HG03108 (cell line): ENCODE results near the gene SEMA3C.

ENCODE experiments used
- ATAC-seq: cut with Tn5 transposase; IDR thresholded peaks from one replicate; pipeline ENCODE4 v1.9.1; 2021; ENCODE audit warnings: moderate library complexity; ENCODE audit not compliant: unreplicated experiment

Gene SEMA3C

DNA sequence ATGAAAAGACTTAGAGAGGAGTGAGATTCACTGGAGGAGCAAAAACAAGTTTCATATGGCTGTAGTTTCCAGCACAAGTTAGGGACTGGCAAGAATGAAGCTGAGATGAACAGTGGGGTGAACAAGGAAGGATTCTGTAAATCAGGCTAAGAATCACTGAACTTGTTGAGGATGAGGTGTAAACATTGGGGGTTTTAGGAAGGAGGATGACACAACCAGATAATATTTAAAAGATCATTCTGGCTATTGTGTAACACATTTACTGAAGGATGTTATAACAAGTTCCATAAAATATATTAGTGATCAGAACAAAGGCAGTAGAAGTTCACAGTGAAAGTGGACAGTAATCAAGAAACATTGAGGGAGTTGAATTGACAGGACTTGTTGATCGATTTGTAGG lies 211.5 kb downstream of the SEMA3C start:
- ATAC-seq, result no peak

DNA sequence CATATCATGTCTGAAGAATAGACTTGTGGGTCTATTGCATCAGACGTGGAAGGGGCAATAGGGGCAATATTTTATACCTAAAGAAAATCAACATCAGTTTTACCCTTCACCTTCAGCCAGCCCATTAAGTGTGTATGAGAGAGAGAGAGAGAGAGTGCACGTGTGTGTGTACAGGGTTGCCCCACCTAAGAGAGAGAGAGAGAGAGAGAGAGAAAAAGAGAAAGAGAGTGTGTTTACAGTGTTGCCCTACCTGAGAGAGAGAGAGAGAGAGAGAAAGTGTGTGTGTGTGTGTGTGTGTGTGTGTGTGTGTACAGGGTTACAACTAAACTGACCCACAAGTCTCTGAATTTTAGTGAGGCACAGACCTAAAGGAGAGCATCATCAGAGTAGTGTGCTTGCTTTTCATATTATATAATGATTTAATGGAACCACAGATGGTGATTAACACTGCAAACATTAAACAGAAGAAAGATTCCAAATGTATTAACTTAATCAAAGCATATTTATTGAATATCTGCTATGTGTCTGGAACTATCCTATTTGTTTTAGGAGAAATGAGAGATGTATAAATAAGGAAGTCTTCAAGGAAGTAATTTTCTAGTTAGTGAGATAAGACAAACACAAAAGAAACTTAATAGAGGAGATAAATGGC lies 213.6 kb downstream of the SEMA3C start:
- no peak for ATAC-seq

DNA sequence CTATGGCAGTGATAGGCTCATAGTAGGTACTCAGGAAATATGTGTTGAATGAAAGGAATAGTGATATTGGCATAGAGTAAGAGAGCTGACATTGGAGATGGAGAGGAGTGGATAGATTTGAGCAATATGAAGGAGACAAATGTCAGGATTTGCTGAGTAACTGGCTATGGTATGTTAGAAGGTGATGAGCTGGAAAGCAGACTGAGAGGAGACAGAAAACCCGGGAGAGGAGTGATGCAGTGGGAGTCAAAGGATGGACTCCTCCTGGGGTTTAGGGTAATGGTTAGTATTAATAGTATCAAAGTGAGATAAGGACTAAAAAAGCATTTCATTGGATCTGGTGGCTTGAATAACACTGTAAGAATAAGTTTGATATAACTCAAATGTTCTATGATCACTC lies 215.6 kb downstream of the SEMA3C start:
- ATAC-seq, result no peak

DNA sequence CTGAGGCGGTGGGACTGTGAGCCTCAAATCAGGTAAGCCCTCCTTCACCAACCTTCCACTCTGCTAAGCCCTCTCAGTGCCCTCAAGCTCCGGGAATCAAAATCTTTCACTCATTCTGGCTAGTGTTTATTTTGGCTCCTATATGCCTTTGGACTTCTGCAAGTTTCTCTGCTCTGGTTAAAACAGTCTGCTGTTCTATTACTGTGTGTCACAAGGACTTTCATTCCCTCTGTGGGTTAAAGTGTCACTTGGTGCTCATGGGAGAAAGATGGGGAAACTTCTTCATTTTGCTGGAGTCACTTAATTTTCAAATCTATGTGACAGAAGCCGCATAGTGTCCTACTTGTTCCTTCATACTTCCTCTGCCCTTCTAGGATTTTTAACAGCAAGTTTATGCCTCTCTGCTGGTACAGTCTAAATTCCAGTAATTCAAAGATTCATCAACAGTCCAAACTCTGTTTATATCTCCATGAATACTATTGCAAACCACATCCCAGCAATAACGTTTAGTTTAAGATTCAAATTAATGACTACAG lies 219.1 kb downstream of the SEMA3C start:
- ATAC-seq, result no peak

DNA sequence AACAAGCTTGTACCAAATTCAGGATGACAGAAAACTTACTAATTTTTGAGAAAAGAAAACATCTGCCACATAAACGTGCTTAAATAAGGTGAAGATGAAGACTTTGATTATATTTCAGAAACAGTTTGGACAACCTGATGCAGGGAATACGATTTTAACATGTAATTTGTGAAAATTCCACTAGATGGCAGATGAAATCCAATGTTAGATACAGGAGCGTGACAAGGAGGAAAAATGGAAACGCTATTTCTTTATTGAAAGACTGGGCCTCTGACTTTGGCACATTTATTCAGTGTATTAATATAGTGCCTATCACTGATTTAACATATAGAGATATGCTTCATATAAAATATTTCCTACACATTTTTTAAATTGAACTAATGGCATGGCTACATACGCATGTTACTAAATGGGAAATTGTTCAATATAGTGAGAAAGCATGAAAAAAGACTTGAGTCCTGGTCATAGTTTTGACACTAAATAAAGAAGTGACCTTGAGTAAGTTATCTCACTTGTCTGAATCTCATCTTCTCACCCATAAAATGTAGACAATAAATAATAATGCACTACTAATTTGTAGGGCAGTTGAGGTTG lies 219.7 kb downstream of the SEMA3C start:
- ATAC-seq, result peak; percentile 70
